Sigmoid colon (tissue), 7 donors: ENCODE results near the gene BMX. TPM values are rescaled to one million over a fixed set of nuclear protein-coding genes. Genes with fewer than 3 reads are reported as not detected.
A peak's percentile ranks its signal among the peaks of the same experiment; 100 is the strongest.

Source experiments
- DNase-seq: peaks from one replicate; pipeline ENCODE4 v3.0.0-alpha.2; 2019
- H3K27ac ChIP-seq, 4 donors: fragments of 200-600 bp; sonication (generic); one replicate each; pipeline ENCODE4 v1.5.1; 2016 to 2019; ENCODE audit warnings: mild to moderate bottlenecking in 1 of 4
- H3K27me3 ChIP-seq, 3 donors: fragments of 200-600 bp; sonication (generic); one replicate each; pipeline ENCODE4 v1.5.1; 2019; ENCODE audit warnings: mild to moderate bottlenecking in 1 of 3
- H3K36me3 ChIP-seq, 4 donors: fragments of 200-600 bp; sonication (generic); one replicate each; pipeline ENCODE4 v1.5.1; 2016 to 2019
- H3K4me1 ChIP-seq, 4 donors: fragments of 200-600 bp; sonication (generic); one replicate each; pipeline ENCODE4 v1.5.1; 2017 to 2019
- H3K4me3 ChIP-seq, 4 donors: fragments of 200-600 bp; sonication (generic); one replicate each; pipeline ENCODE4 v1.5.1; 2017 to 2019; ENCODE audit warnings: mild to moderate bottlenecking in 2 of 4, moderate library complexity in 1 of 4
- H3K9me3 ChIP-seq, 4 donors: fragments of 200-600 bp in 3 of 4; sonication (generic) in 3 of 4; one replicate each; pipeline versions ENCODE4 v1.5.1 to v1.6.1; 2013 to 2019
- EP300 ChIP-seq, 4 donors: sonication (generic); formaldehyde crosslinking; IDR thresholded peaks; one replicate each; pipeline ENCODE4 v1.6.1; 2017; ENCODE audit warnings: antibody characterized with exemption in 4 of 4
- POLR2A ChIP-seq, 2 donors: fragments of 450-650 bp; IDR thresholded peaks; one replicate each; pipeline ENCODE4 v1.6.1; 2016; ENCODE audit warnings: antibody characterized with exemption in 2 of 2, mild to moderate bottlenecking in 2 of 2, moderate library complexity in 2 of 2
- POLR2AphosphoS5 ChIP-seq, 4 donors: sonication (generic); formaldehyde crosslinking; IDR thresholded peaks; one replicate each; pipeline ENCODE4 v1.6.1; 2017; ENCODE audit warnings: antibody characterized with exemption in 4 of 4
- WGBS, 2 donors: extraction: QIAGEN DNeasy Blood & Tissue Kit; methylation state at CpG; one replicate each; pipeline ENCODE4 v1.1.7; 2013; 5-methylcytosine and 5-hydroxymethylcytosine counted together
- intact Hi-C: fragments of 100-400 bp; cut with DNase I; formaldehyde crosslinking; loops from one replicate; pipeline ENCODE4 v1.15.1; 2023
- polyA plus RNA-seq, 3 donors: library from polyadenylated mRNA; stranded (reverse); fragments of 200-250 nt; gene quantifications; one replicate each; pipeline ENCODE4 v1.2.3, GENCODE V29; 2013
- total RNA-seq, 4 donors: library from RNA; depleted of rRNA; stranded (reverse); fragments of >200 nt; gene quantifications; one replicate each; pipeline ENCODE4 v1.1.0, GENCODE V29; 2016
- TF ChIP-seq, protein P1 (sequence below), 4 experiments: fragments of 450-650 bp in 3 of 4; fragments of 200-600 bp in 1 of 4; IDR thresholded peaks; one replicate each; pipeline ENCODE4 v1.5.1; 2016 to 2019; ENCODE audit warnings: antibody characterized with exemption in 4 of 4, mild to moderate bottlenecking in 3 of 4, moderate library complexity in 2 of 4
- donor health status: healthy with polysubstance abuse.
- donor health status: Bipolar disorder and iron deficiency.
- donor health status: healthy.

The BMX gene
- total and polyA plus RNA-seq, 7 donors = 0.68 to 4.8 (median 2.5) TPM

- H3K27me3 ChIP-seq = no peaks in the 10 kb centered on the region
- H3K9me3 ChIP-seq = no peaks in the 10 kb centered on the region
- no peak for DNase-seq
- no peaks in the 10 kb centered on the region for H3K4me1 ChIP-seq
- intact Hi-C loops = no loop called here
- H3K36me3 ChIP-seq = no peaks in the 10 kb centered on the region
- TF ChIP-seq EP300 (IDR thresholded peaks at IDR 0.05) (no peak), POLR2AphosphoS5 (IDR thresholded peaks at IDR 0.05) (no peak), POLR2A (IDR thresholded peaks at IDR 0.05) (no peak)
- TF ChIP-seq, protein P1, sequence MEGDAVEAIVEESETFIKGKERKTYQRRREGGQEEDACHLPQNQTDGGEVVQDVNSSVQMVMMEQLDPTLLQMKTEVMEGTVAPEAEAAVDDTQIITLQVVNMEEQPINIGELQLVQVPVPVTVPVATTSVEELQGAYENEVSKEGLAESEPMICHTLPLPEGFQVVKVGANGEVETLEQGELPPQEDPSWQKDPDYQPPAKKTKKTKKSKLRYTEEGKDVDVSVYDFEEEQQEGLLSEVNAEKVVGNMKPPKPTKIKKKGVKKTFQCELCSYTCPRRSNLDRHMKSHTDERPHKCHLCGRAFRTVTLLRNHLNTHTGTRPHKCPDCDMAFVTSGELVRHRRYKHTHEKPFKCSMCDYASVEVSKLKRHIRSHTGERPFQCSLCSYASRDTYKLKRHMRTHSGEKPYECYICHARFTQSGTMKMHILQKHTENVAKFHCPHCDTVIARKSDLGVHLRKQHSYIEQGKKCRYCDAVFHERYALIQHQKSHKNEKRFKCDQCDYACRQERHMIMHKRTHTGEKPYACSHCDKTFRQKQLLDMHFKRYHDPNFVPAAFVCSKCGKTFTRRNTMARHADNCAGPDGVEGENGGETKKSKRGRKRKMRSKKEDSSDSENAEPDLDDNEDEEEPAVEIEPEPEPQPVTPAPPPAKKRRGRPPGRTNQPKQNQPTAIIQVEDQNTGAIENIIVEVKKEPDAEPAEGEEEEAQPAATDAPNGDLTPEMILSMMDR (IDR thresholded peaks at IDR 0.05) = no peak
- H3K27ac ChIP-seq = no peak overlapping the region
- 76 to 81% methylated on average over 3 of the region's 3 CpGs for WGBS, 2 donors
- no peak overlapping the region for H3K4me3 ChIP-seq
Measured at GRCh38 chrX:15559227-15559626, 58.6 kb downstream of the BMX start.

GRCh38 chrX:15560924-15561323 is 60.3 kb downstream of the BMX start:
- WGBS, 2 donors = 88% methylated on average over 3 of the region's 3 CpGs
- Histone ChIP-seq H3K27ac (no peak overlapping the region), H3K9me3 (no peaks in the 10 kb centered on the region), H3K36me3 (no peaks in the 10 kb centered on the region), H3K4me3 (no peak overlapping the region), H3K4me1 (no peaks in the 10 kb centered on the region), H3K27me3 (no peaks in the 10 kb centered on the region)
- DNase-seq = no peak
- intact Hi-C loops = no loop called here
- TF ChIP-seq, protein P1 (IDR thresholded peaks at IDR 0.05) = no peak
- no peak for TF ChIP-seq EP300 (IDR thresholded peaks at IDR 0.05)
- no peak for TF ChIP-seq POLR2AphosphoS5 (IDR thresholded peaks at IDR 0.05)
- no peak for TF ChIP-seq POLR2A (IDR thresholded peaks at IDR 0.05)

DNA sequence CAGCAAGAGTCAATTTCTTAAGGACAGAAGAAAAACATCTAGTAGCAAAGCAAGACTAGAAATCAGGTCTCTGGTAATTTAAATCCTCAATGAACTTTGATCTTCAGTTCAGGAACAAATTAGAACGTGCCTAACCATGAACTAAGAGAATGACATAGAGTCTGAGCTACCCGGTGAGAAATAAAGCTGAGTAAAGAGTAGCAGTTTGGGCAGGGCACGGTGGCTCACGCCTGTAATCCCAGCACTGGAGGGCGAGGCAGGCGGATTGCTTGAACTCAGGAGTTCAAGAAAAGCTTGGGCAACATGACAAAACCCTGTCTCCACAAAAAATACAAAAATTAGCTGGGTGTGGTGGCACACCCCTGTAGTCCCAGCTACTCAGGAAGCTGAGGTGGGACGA is 62.4 kb downstream of the BMX start:
- intact Hi-C loops = no loop called here
- TF ChIP-seq POLR2A (IDR thresholded peaks at IDR 0.05) = no peak
- TF ChIP-seq, protein P1 (IDR thresholded peaks at IDR 0.05) = no peak
- no peak for TF ChIP-seq EP300 (IDR thresholded peaks at IDR 0.05)
- no peak for TF ChIP-seq POLR2AphosphoS5 (IDR thresholded peaks at IDR 0.05)
- no peaks in the 10 kb centered on the region for H3K27me3 ChIP-seq
- H3K36me3 ChIP-seq = no peaks in the 10 kb centered on the region
- DNase-seq = no peak
- H3K4me1 ChIP-seq = no peaks in the 10 kb centered on the region
- H3K4me3 ChIP-seq = no peak overlapping the region
- WGBS, 2 donors = 15 to 68% methylated on average over 7 of the region's 7 CpGs
- H3K9me3 ChIP-seq = no peaks in the 10 kb centered on the region
- no peak overlapping the region for H3K27ac ChIP-seq

- TF ChIP-seq, protein P1 (IDR thresholded peaks at IDR 0.05) = peak in 3 of 4 experiments; percentile 13 to 37 (median 14)
- no peak for TF ChIP-seq POLR2A (IDR thresholded peaks at IDR 0.05)
- intact Hi-C loops = loop anchor here (5.0 kb wide), 2 partner anchors 98 to 218 kb away; no protein-coding TSS in a partner anchor
- H3K27ac ChIP-seq = no peak overlapping the region
- H3K4me3 ChIP-seq = no peak overlapping the region
- peak; percentile 64 for DNase-seq
- H3K36me3 ChIP-seq = no peaks in the 10 kb centered on the region
- no peaks in the 10 kb centered on the region for H3K27me3 ChIP-seq
- no peaks in the 10 kb centered on the region for H3K4me1 ChIP-seq
- no peaks in the 10 kb centered on the region for H3K9me3 ChIP-seq
- WGBS, 2 donors = 5 to 13% methylated on average over 5 of the region's 5 CpGs
Measured at GRCh38 chrX:15564981-15565579, 64.5 kb downstream of the BMX start.

DNA sequence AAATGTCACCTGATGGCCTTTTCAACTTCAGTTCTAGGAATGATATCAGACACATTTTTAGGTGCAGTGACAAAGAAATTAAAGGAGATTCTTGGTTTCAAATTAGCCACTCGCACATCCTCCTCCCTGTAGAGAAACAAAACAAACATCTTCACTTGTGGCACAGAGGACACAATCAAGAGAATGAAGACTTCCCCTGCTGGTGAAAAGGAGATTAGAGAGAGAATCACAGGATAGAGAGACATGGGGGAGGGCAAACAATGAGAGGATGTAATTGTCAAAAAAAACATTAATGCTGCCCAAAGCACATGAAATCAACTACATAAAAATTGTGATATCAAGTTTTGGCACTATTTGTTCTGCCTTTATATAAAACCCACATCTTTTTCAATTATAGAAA is 65.6 kb downstream of the BMX start:
- H3K4me3 ChIP-seq = no peak overlapping the region
- intact Hi-C loops = loop anchor here (5.0 kb wide), 2 partner anchors 99 to 219 kb away; no protein-coding TSS in a partner anchor
- TF ChIP-seq POLR2AphosphoS5 (IDR thresholded peaks at IDR 0.05) = no peak
- no peak for TF ChIP-seq EP300 (IDR thresholded peaks at IDR 0.05)
- TF ChIP-seq POLR2A (IDR thresholded peaks at IDR 0.05) = no peak
- TF ChIP-seq, protein P1 (IDR thresholded peaks at IDR 0.05) = no peak
- no peak for DNase-seq
- no peaks in the 10 kb centered on the region for H3K9me3 ChIP-seq
- no peak overlapping the region for H3K27ac ChIP-seq
- no peaks in the 10 kb centered on the region for H3K27me3 ChIP-seq
- H3K4me1 ChIP-seq = no peaks in the 10 kb centered on the region
- 75 to 84% methylated on average over 1 of the region's 1 CpG for WGBS, 2 donors
- no peaks in the 10 kb centered on the region for H3K36me3 ChIP-seq
